ENCODE data around the gene PVR.
A peak's percentile ranks its signal among the peaks of the same experiment; 100 is the strongest.

PVR gene

DNA sequence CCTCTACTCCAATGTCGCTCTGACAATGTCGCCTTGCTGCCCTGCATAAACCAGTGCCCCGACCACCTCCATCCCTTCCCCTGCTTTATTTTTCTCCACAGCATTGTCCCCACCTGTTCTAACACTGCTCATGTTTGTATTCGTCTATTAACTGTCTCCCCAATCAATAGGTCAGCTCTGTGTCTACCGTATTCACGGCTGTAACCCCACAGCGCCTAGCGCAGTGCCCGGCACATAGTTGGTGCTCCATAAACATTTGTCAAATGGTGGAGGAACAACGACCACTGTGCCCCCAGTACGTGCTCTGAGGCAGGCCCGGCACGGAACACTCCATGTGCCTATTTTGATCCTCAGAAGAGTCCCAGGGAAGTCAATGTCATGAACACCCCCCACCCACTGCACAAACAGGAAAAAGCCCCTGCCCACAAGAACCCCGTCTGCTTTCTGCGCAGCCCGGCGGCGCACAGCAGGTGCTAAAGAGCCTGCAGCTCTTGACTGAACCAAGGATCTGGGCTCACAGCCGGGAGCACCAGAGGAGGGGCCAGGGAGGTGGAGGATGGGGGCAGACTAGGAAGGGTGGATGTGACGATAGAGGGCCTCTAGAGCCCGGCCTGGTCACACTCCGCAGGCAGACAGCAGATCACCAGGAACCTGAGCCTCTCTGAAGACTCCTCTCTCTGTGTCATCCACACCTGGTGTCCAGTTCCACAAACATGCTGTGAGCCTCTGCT is 53.4 kb downstream of the PVR start:
- DNase-seq = no peak
- H3K27me3 Mint-ChIP-seq = peaks cover 14 to 21% of the 10 kb centered on the region in 2 donors
- H3K9me3 Mint-ChIP-seq = no peaks in the 10 kb centered on the region
- peaks cover 4 to 12% of the 10 kb centered on the region in 2 donors for H3K4me1 Mint-ChIP-seq (ENCODE audit: low read depth in 2 of 2)
- no peak for ATAC-seq (replicated peaks)
- H3K36me3 Mint-ChIP-seq (ENCODE audit: insufficient read depth) = peaks cover 3% of the 10 kb centered on the region
- no peak overlapping the region for H3K27ac Mint-ChIP-seq
- no peak overlapping the region for H3K4me3 Mint-ChIP-seq

GRCh38 chr19:44697670-44698034 is 53.9 kb downstream of the PVR start:
- Mint-ChIP-seq H3K36me3 (ENCODE audit: insufficient read depth) (peaks cover 3% of the 10 kb centered on the region), H3K27me3 (peaks cover 15 to 21% of the 10 kb centered on the region in 2 donors), H3K4me1 (ENCODE audit: low read depth in 2 of 2) (peaks cover 3 to 7% of the 10 kb centered on the region in 2 donors), H3K27ac (no peak overlapping the region), H3K9me3 (no peaks in the 10 kb centered on the region), H3K4me3 (no peak overlapping the region)
- DNase-seq (no peak), ATAC-seq (replicated peaks) (no peak)

DNA sequence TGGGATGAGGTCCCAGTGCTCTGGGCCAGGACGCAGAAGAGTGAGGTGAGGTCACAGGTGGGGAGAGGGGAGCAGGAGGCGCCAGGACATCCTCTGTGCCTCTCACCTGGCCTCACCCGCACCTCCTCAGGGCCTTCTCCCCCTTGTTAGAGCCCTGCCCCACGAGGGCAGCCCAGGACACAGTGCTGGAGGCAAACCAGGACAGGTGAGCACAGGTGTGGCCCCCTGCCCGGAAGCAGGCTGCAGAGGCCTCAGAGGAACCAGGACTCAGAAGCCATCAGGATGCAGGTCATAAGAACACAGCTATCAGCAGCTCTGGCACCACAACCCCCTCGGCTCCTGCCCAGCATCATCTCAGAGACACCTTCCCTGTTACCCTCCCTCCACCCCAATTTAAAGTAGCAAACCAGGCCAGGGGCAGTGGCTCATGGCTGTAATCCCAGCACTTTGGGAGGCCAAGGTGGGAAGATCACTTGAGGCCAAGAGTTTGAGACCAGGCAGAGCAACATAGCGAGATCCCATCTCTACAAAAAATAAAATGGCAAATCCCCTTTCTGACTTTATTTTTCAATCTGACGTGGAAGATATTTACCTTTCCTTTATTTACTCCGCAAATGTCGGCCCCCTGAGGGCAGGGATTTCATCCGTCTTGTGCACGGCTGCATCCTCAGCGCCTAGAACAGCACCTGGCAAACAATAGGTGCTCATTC is 54.9 kb downstream of the PVR start, which contains the start of gene CEACAM16:
Gene CEACAM16, plus strand, starts transcription at position 660 of the 710 bp plus-strand sequence. CDS start 2,306 bp downstream, outside the sequence.
- no peak within 1 kb of the TSS for H3K4me3 Mint-ChIP-seq
- H3K4me1 Mint-ChIP-seq (ENCODE audit: low read depth in 2 of 2) = peaks cover 0 to 3% of the 10 kb centered on the region in 2 donors
- no peaks in the 10 kb centered on the region for H3K9me3 Mint-ChIP-seq
- DNase-seq (no peak), ATAC-seq (replicated peaks) (no peak)
- no peak within 1 kb of the TSS for H3K27ac Mint-ChIP-seq
- H3K36me3 Mint-ChIP-seq (ENCODE audit: insufficient read depth) = peaks cover 3% of the 10 kb centered on the region
- H3K27me3 Mint-ChIP-seq = peaks cover 20 to 21% of the 10 kb centered on the region in 2 donors

- no peak for DNase-seq
- peaks cover 20 to 26% of the 10 kb centered on the region in 2 donors for H3K27me3 Mint-ChIP-seq
- no peak overlapping the region for H3K4me3 Mint-ChIP-seq
- H3K9me3 Mint-ChIP-seq = no peaks in the 10 kb centered on the region
- H3K36me3 Mint-ChIP-seq (ENCODE audit: insufficient read depth) = no peaks in the 10 kb centered on the region
- ATAC-seq (replicated peaks) = no peak
- H3K4me1 Mint-ChIP-seq (ENCODE audit: low read depth in 2 of 2) = no peaks in the 10 kb centered on the region
- H3K27ac Mint-ChIP-seq = no peak overlapping the region
Observed at GRCh38 chr19:44700547-44700946, 56.8 kb downstream of the PVR start.

- H3K4me1 Mint-ChIP-seq (ENCODE audit: low read depth in 2 of 2) = no peaks in the 10 kb centered on the region
- DNase-seq (no peak), ATAC-seq (replicated peaks) (no peak)
- no peak overlapping the region for H3K27ac Mint-ChIP-seq
- no peak overlapping the region for H3K4me3 Mint-ChIP-seq
- H3K36me3 Mint-ChIP-seq (ENCODE audit: insufficient read depth) = no peaks in the 10 kb centered on the region
- peaks cover 20 to 30% of the 10 kb centered on the region in 2 donors for H3K27me3 Mint-ChIP-seq
- H3K9me3 Mint-ChIP-seq = no peaks in the 10 kb centered on the region
Observed at GRCh38 chr19:44701228-44701627, 57.5 kb downstream of the PVR start.

- Mint-ChIP-seq H3K4me3 (no peak overlapping the region), H3K36me3 (ENCODE audit: insufficient read depth) (no peaks in the 10 kb centered on the region), H3K9me3 (no peaks in the 10 kb centered on the region), H3K27ac (no peak overlapping the region), H3K4me1 (ENCODE audit: low read depth in 2 of 2) (no peaks in the 10 kb centered on the region), H3K27me3 (peaks cover 17 to 22% of the 10 kb centered on the region in 2 donors)
- DNase-seq (no peak), ATAC-seq (replicated peaks) (no peak)
Observed at GRCh38 chr19:44702551-44703176, 59.0 kb downstream of the PVR start.

GRCh38 chr19:44703336-44704078 is 59.8 kb downstream of the PVR start:
- Mint-ChIP-seq H3K36me3 (ENCODE audit: insufficient read depth) (no peaks in the 10 kb centered on the region), H3K27ac (no peak overlapping the region), H3K4me1 (ENCODE audit: low read depth in 2 of 2) (no peaks in the 10 kb centered on the region), H3K27me3 (peaks cover 9 to 14% of the 10 kb centered on the region in 2 donors), H3K9me3 (no peaks in the 10 kb centered on the region), H3K4me3 (no peak overlapping the region)
- ATAC-seq (replicated peaks) (no peak), DNase-seq (no peak)

GRCh38 chr19:44704982-44705381 is 61.3 kb downstream of the PVR start:
- Mint-ChIP-seq H3K4me3 (no peak overlapping the region), H3K4me1 (ENCODE audit: low read depth in 2 of 2) (no peaks in the 10 kb centered on the region), H3K36me3 (ENCODE audit: insufficient read depth) (no peaks in the 10 kb centered on the region), H3K27ac (peak overlapping the region in 1 of 2 donors; percentile 13), H3K9me3 (no peaks in the 10 kb centered on the region), H3K27me3 (peaks cover 6 to 9% of the 10 kb centered on the region in 2 donors)
- DNase-seq (no peak), ATAC-seq (replicated peaks) (no peak)

GRCh38 chr19:44705502-44706010 is 61.8 kb downstream of the PVR start:
- no peak overlapping the region for H3K4me3 Mint-ChIP-seq
- no peak for ATAC-seq (replicated peaks)
- H3K9me3 Mint-ChIP-seq = no peaks in the 10 kb centered on the region

DNA sequence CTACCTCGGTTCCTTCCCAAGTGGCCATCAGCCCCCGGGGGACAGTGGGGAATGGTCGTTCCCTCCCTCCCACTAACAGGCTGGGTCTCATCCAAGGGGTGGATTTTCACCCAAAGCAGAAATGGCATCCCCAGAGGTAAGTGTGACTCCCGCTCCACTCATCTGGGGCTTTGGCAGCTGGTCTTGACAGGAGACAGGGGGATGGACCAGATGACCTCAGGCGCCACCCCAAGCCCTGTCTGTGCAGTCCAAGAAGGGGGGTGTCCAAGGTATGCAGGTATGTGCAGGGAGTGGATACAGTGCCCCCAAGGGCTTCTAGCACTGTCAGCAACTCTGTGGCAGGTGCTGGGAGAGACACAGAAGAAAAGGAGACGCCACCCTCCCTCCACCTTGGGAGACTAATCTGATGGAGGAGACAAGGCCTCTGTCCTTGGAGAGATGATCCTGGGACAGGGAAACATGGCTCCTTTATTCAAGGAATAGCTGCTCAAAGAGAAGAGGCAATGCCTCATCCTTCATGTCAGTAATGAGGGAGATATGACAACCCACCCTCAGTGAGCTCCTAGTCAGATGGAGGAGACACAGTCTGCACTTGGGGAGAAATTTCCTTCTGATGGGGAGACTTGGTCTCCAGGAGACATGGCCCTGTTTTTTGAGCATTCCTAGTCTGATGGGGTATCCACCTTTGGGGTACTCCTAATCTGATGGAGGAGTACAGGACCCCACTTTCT is 63.0 kb downstream of the PVR start:
- Mint-ChIP-seq H3K9me3 (no peaks in the 10 kb centered on the region), H3K4me3 (no peak overlapping the region), H3K27me3 (peaks cover 17 to 18% of the 10 kb centered on the region in 2 donors), H3K36me3 (ENCODE audit: insufficient read depth) (no peaks in the 10 kb centered on the region), H3K27ac (no peak overlapping the region), H3K4me1 (ENCODE audit: low read depth in 2 of 2) (peaks cover 0 to 6% of the 10 kb centered on the region in 2 donors)
- ATAC-seq (replicated peaks) = no peak
- DNase-seq = no peak

More at GRCh38 chr19:44705502-44706010, 61.8 kb downstream of the PVR start:
- H3K27me3 Mint-ChIP-seq = peaks cover 11 to 15% of the 10 kb centered on the region in 2 donors
- peaks cover 0 to 3% of the 10 kb centered on the region in 2 donors for H3K4me1 Mint-ChIP-seq (ENCODE audit: low read depth in 2 of 2)
- DNase-seq = no peak
- H3K27ac Mint-ChIP-seq = peak overlapping the region in 1 of 2 donors; percentile 13
- no peaks in the 10 kb centered on the region for H3K36me3 Mint-ChIP-seq (ENCODE audit: insufficient read depth)

DNA sequence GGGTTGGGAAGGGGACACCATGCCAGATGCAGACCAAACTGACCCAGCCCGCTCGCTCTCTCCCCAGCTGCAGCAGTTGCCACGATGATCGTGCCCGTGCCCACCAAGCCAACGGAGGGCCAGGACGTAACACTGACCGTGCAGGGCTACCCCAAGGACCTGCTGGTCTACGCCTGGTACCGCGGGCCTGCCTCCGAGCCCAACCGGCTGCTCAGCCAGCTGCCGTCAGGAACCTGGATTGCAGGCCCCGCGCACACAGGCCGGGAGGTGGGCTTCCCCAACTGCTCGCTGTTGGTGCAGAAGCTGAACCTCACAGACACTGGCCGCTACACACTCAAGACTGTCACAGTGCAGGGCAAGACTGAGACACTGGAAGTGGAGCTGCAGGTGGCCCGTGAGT is 64.1 kb downstream of the PVR start:
- Mint-ChIP-seq H3K4me1 (ENCODE audit: low read depth in 2 of 2) (peaks cover 0 to 6% of the 10 kb centered on the region in 2 donors), H3K9me3 (no peaks in the 10 kb centered on the region), H3K4me3 (no peak overlapping the region), H3K36me3 (ENCODE audit: insufficient read depth) (no peaks in the 10 kb centered on the region), H3K27me3 (peaks cover 15 to 17% of the 10 kb centered on the region in 2 donors), H3K27ac (no peak overlapping the region)
- ATAC-seq (replicated peaks) (no peak), DNase-seq (no peak)

DNA sequence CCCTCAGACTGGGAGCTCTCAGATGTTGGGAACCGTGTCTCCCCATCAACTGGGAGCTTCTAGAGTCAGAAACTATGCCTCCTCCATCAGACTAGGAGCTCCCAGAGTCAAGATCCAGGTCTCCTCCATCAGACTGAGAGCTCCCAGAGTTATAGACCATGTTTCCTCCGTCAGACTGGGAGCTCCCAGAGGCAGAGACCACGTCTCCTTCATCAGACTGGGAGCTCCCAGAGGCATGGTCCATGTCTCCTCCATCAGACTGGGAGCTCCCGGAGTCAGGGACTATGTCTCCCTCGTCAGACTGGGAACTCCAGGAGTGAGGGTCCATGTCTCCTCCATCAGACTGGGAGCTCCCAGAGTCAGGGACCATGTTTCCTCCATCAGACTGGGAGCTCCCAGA is 65.2 kb downstream of the PVR start:
- Mint-ChIP-seq H3K27me3 (peaks cover 12 to 17% of the 10 kb centered on the region in 2 donors), H3K4me1 (ENCODE audit: low read depth in 2 of 2) (peaks cover 0 to 6% of the 10 kb centered on the region in 2 donors), H3K4me3 (no peak overlapping the region), H3K27ac (no peak overlapping the region), H3K9me3 (no peaks in the 10 kb centered on the region), H3K36me3 (ENCODE audit: insufficient read depth) (no peaks in the 10 kb centered on the region)
- DNase-seq (no peak), ATAC-seq (replicated peaks) (no peak)
